GM18526 (cell line): Measurements from ENCODE around the gene EARS2.

Source experiments
- POLR2A ChIP-seq: IDR thresholded peaks from 3 replicates; pipeline ENCODE4 v1.6.1; 2011; ENCODE audit not compliant: insufficient read length; ENCODE audit errors: extremely low read depth

Gene EARS2

DNA sequence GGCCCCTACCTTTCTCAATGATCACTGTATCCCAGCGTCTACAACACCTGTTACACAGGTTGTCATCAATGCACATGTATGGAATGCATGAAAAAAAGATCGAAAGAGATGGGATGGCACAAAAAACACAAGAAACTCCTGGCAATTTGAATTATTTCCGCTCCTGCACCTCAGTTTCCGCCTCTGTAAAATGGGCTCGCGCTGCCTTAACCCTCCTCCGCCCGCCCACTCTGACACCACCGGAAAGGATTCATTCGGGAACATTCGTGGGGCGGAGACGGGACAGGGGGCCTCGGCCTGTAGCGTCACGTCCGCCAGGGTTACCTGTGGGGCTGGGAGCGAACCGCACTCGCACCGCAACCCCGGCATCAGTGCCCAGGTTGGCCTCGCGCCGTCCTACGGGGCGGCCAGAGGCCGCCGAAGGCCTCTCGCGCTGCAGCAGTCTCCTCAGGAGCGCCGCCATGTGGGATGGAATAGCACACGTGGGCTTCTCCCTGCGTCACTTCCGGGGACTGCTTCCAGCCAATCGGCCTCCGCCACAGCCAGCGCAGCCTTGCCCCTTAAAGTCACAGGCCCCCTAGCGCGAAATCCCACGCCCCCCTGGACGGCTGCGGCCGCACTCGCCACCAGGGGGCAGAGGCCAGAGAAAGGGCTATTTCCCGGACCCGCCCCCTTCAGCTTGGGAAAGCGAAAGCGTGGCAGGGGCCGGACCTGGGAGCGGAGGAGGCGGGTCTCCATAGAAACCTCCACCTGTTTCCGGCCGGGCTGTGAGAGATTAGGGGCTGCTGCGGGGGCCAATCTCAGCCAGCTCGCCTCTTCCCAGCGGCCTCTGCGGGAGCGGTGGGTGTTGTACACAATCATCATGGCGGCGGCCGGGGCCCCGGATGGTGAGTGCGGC is at the start of gene EARS2, which contains the start of gene UBFD1:
Gene EARS2, minus strand, starts transcription at position 470 of the 898 bp plus-strand sequence. Its CDS starts 7 bp downstream, at position 463.
Gene UBFD1, plus strand, starts transcription at position 847 of the 898 bp plus-strand sequence. Its CDS starts 16 bp downstream, at position 863.
- peak; percentile 61 for TF ChIP-seq POLR2A

DNA sequence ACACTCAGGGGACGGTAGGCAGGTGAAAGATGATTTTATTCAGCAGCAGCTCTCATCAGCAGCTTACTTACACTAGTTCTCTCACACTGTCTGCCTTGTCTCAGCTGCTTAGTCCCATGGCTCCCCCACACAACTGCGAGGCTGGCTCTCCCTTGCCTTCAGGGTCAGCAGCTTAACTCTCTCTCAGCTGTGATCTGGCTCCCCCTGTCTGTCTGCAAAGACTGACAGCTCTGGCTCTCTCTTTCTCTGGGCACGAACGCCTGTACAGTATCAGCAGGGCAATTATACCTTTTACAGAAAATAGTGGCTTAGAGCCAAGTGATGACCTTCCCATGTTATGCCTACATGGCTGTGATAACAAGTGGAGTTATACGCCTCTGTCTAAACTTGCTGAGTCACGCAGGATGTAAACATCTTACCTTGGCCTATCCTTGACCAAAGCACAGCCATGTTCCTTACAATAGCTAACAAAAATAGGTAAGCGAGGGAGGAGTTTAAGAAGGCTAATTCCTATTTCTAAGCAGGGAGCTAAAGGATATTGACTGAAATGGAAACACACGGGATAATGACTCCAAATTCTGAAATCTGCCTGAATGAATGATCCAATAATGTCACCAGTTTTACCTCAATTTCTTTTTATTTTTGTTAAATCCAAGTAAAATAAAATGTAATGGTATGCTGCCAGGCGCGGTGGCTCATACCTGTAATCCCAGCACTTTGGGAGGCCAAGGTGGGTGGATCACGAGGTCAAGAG is 40.0 kb upstream of the EARS2 start:
- TF ChIP-seq POLR2A = no peak

GRCh38 chr16:23595951-23596720 is 39.0 kb upstream of the EARS2 start, which contains the start of gene NDUFAB1:
NDUFAB1 (minus strand) TSS chr16:23596316; CDS start chr16:23596290, 26 bp downstream.
- peak; percentile 81 for TF ChIP-seq POLR2A

- TF ChIP-seq POLR2A = no peak
These were observed 38.2 kb upstream of the EARS2 start for GRCh38 chr16:23595246-23595950.

- no peak for TF ChIP-seq POLR2A
These were observed 37.0 kb upstream of the EARS2 start for GRCh38 chr16:23594186-23594585.

DNA sequence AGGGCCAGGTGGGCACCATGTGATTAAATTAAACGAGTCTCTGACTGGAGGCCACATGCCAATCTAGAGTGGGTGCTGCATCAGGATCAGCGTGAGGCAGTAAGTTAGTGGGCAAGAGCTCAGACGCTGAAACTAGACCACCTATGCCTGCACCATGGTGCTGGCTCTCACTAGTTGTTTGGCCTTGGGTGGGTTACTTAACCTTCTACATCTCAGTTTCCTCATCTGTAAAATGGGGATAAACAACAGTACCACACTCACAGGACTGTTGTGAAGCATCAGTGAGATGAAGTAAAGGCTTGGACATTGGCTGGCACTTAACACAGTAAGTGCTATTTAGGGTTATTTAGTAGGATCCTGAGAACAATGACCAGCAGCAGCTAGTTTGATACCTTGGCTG is 33.0 kb upstream of the EARS2 start:
- TF ChIP-seq POLR2A = no peak

- TF ChIP-seq POLR2A = no peak
These were observed 30.6 kb upstream of the EARS2 start for GRCh38 chr16:23587726-23588125.

DNA sequence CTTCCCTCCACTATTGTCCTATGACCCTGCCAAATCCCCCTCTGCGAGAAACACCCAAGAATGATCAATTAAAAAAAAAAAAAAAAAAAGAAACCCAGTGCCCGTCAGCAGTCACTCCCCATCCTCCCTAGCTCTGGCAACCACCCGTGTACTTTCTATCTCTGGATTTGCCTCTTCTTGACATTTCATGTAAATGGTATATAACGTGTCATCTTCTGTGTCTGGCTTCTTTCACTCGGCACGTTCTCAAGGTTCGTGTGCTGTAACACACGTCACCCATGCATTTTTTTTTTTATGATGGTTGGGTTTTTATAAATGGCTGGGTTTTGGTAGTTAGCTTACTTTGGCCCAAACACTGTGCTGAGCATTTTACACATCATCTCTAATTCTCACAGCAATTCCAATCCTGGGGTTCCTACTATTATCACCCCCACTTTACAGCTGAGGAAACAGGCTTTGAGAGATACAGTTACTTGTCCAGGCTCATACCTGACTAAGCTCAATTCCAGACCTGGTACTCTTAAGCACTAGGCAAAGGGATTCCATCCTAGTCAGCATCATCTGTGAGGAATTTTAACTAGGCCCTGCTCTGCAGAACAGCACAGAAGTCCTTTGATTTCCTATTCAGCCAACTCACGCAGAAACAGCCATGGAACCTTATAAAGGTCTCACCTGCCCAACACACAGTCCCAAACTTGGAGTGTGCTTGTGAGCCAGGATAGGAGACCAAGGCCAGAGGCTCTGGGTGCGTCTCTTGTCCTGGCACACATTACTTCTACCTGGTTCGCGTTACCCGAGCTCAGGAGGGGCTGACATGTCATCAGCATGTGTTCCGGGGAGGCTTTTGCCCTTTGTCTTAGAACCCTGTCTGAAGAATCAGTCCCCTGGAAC is 27.3 kb upstream of the EARS2 start:
- no peak for TF ChIP-seq POLR2A

- no peak for TF ChIP-seq POLR2A
These were observed 24.6 kb upstream of the EARS2 start for GRCh38 chr16:23581764-23582163.

GRCh38 chr16:23580391-23580790 is 23.2 kb upstream of the EARS2 start:
- no peak for TF ChIP-seq POLR2A

- no peak for TF ChIP-seq POLR2A
These were observed 22.2 kb upstream of the EARS2 start for GRCh38 chr16:23579371-23579770.

DNA sequence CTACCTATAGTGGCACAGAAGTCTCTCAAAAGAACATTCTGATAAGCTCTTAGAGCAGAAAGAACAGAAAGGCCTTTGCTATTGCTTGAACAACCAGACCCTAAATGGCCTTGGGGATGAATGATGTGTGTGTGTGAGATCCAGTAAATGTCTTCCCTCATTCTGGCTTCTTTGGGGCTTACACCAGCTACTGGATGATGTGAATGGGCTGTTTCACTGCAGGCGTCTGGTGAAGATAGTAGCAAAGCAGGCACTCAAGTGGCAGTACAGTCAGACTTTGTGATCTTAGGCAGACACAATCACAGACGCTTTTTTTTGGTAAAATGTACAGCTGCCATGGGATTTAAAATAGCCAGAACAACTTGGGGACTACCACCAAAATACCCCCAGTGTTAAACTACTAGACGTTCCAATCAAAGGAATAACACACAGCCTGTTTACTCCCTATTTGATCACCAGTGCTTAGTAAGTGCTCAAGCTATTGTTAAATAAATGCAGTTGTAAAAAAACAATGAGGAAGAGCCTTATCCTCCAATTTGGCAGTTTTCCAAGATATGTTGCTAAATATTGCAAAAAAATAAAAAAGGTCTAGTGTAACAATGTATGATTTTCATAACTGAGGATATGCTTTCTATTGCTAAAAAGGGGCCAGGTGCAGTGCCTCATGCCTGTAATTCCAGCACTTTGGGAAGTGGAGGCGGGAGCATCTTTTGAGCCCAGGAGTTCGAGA is 21.1 kb upstream of the EARS2 start:
- TF ChIP-seq POLR2A = no peak

DNA sequence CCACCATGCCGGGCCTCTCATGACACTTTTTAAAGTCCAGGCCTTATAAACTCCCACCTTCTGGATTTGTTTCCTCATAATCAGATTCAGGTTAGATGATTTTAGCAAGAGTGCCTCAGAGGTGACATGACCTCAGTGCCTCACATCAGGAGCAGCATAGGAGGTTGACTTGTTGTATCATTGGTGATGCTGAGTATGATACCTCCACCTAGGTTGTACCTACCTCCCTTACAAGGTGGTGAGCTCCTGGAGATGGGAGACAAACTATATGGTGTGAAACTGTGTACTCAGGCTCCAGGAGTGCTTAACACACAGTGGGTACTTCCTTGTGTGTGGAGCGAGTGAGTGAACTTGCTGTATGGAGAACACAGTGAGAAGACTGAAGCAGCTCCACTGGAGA is 20.3 kb upstream of the EARS2 start:
- TF ChIP-seq POLR2A = no peak
